ENCODE data around the gene SENP3. TPM values are rescaled to one million over a fixed set of nuclear protein-coding genes. Genes with fewer than 3 reads are reported as not detected.
"Not testable (repeated sequence)": the region's sequence is repeated elsewhere in the genome, so short reads cannot be mapped to it uniquely, and the experiment has no call there.

Gene SENP3
- total RNA-seq, 2 experiments from 2014 or later = 50.8 to 53.2 TPM

GRCh38 chr17:7589204-7589868, 27.6 kb downstream of the SENP3 start:
- no peaks in the 10 kb centered on the region for H3K9me3 Mint-ChIP-seq
- H3K27me3 Mint-ChIP-seq = no peaks in the 10 kb centered on the region
- ChIA-PET POLR2A (interaction anchor here (1.2 to 1.6 kb wide), 4 partner anchors 9 to 104 kb away, joined by 3 to 9 read pairs (median 4); no protein-coding TSS in a partner anchor), CTCF (interaction anchor here (0.5 to 7.7 kb wide), 26 partner anchors 9 to 684 kb away, joined by 3 to 57 read pairs (median 5); partner anchors contain the start of genes CD68, FXR2, SAT2 and SENP3)
- intact Hi-C loops (cut with micrococcal nuclease) = no loop called here
- no peak overlapping the region for H3K4me3 Mint-ChIP-seq
- no peak overlapping the region for H3K27ac Mint-ChIP-seq
- DNase-seq = peak; percentile 74
- peaks cover 10% of the 10 kb centered on the region for H3K4me1 Mint-ChIP-seq (ENCODE audit: low read depth)
- peaks cover 35% of the 10 kb centered on the region for H3K36me3 Mint-ChIP-seq

GRCh38 chr17:7589891-7590691, 28.4 kb downstream of the SENP3 start, which contains the start of gene SOX15:
Gene SOX15, minus strand, starts transcription at chr17:7590094. Its CDS starts 418 bp downstream, at chr17:7589676.
- POLR2A ChIA-PET = interaction anchor here (1.2 to 1.6 kb wide), 3 partner anchors 9 to 105 kb away, joined by 3 to 9 read pairs (median 4); no protein-coding TSS in a partner anchor
- Mint-ChIP-seq H3K36me3 (peaks cover 36% of the 10 kb centered on the region), H3K9me3 (no peaks in the 10 kb centered on the region), H3K4me3 (no peak within 1 kb of the TSS), H3K4me1 (ENCODE audit: low read depth) (peaks cover 5% of the 10 kb centered on the region), H3K27me3 (no peaks in the 10 kb centered on the region), H3K27ac (no peak within 1 kb of the TSS)
- peak; percentile 11 for DNase-seq
- intact Hi-C loops (cut with micrococcal nuclease) = no loop called here
- CTCF ChIA-PET = interaction anchor here (0.5 to 7.7 kb wide), 27 partner anchors 10 to 869 kb away, joined by 3 to 57 read pairs (median 5); partner anchors contain the start of genes CD68, FXR2, SAT2 and SENP3

- CTCF ChIA-PET = interaction anchor here (0.5 to 2.6 kb wide), 5 partner anchors 24 to 868 kb away, joined by 3 to 28 read pairs (median 14); partner anchors contain the start of gene FXR2
Observed at GRCh38 chr17:7590743-7591142, 29.0 kb downstream of the SENP3 start.

GRCh38 chr17:7591596-7591995, 29.9 kb downstream of the SENP3 start:
- intact Hi-C loops (cut with micrococcal nuclease) = no loop called here
- Mint-ChIP-seq H3K4me3 (no peak overlapping the region), H3K9me3 (no peaks in the 10 kb centered on the region), H3K36me3 (peaks cover 48% of the 10 kb centered on the region), H3K27ac (no peak overlapping the region), H3K4me1 (ENCODE audit: low read depth) (no peaks in the 10 kb centered on the region), H3K27me3 (no peaks in the 10 kb centered on the region)
- DNase-seq = no peak
- CTCF ChIA-PET = no interaction called here
- POLR2A ChIA-PET = no interaction called here

More at GRCh38 chr17:7590743-7591142, 29.0 kb downstream of the SENP3 start:
- no peaks in the 10 kb centered on the region for H3K27me3 Mint-ChIP-seq
- H3K4me3 Mint-ChIP-seq = no peak overlapping the region
- H3K27ac Mint-ChIP-seq = no peak overlapping the region
- peaks cover 43% of the 10 kb centered on the region for H3K36me3 Mint-ChIP-seq
- H3K4me1 Mint-ChIP-seq (ENCODE audit: low read depth) = peaks cover 1% of the 10 kb centered on the region
- no peak for DNase-seq
- POLR2A ChIA-PET = no interaction called here
- H3K9me3 Mint-ChIP-seq = no peaks in the 10 kb centered on the region
- intact Hi-C loops (cut with micrococcal nuclease) = no loop called here

- Mint-ChIP-seq H3K27me3 (no peaks in the 10 kb centered on the region), H3K36me3 (peaks cover 50% of the 10 kb centered on the region), H3K4me1 (ENCODE audit: low read depth) (no peaks in the 10 kb centered on the region), H3K9me3 (no peaks in the 10 kb centered on the region), H3K27ac (no peak overlapping the region), H3K4me3 (no peak overlapping the region)
- DNase-seq = no peak
- CTCF ChIA-PET = no interaction called here
- intact Hi-C loops (cut with micrococcal nuclease) = no loop called here
- POLR2A ChIA-PET = interaction anchor here (1.2 kb wide), 1 partner anchor 9 kb away, joined by 4 read pairs; the partner anchor contains the start of gene MPDU1
Observed at GRCh38 chr17:7592422-7593021, 30.8 kb downstream of the SENP3 start.

- ChIA-PET POLR2A (interaction anchor here (1.2 kb wide), 1 partner anchor 10 kb away, joined by 4 read pairs; the partner anchor contains the start of gene MPDU1), CTCF (interaction anchor here (0.9 kb wide), 1 partner anchor 78 kb away, joined by 3 read pairs; no protein-coding TSS in a partner anchor)
- Mint-ChIP-seq H3K27ac (no peak overlapping the region), H3K4me1 (ENCODE audit: low read depth) (no peaks in the 10 kb centered on the region), H3K36me3 (peaks cover 45% of the 10 kb centered on the region), H3K4me3 (no peak overlapping the region), H3K9me3 (no peaks in the 10 kb centered on the region), H3K27me3 (no peaks in the 10 kb centered on the region)
- DNase-seq = no peak
- intact Hi-C loops (cut with micrococcal nuclease) = no loop called here
Observed at GRCh38 chr17:7593296-7593695, 31.6 kb downstream of the SENP3 start.

- H3K36me3 Mint-ChIP-seq = peaks cover 51% of the 10 kb centered on the region
- H3K4me1 Mint-ChIP-seq (ENCODE audit: low read depth); H3K27me3 Mint-ChIP-seq; POLR2A ChIA-PET; DNase-seq; H3K27ac Mint-ChIP-seq; CTCF ChIA-PET; H3K4me3 Mint-ChIP-seq; H3K9me3 Mint-ChIP-seq; intact Hi-C loops (cut with micrococcal nuclease): not testable (repeated sequence)
Observed at GRCh38 chr17:7597561-7597960, 35.8 kb downstream of the SENP3 start.

- Mint-ChIP-seq H3K4me3 (no peak overlapping the region), H3K27ac (no peak overlapping the region), H3K27me3 (no peaks in the 10 kb centered on the region), H3K36me3 (peaks cover 36% of the 10 kb centered on the region), H3K4me1 (ENCODE audit: low read depth) (peaks cover 15% of the 10 kb centered on the region), H3K9me3 (no peaks in the 10 kb centered on the region)
- intact Hi-C loops (cut with micrococcal nuclease) = no loop called here
- POLR2A ChIA-PET = no interaction called here
- CTCF ChIA-PET = interaction anchor here (1.0 kb wide), 1 partner anchor 9 kb away, joined by 3 read pairs; no protein-coding TSS in a partner anchor
- DNase-seq = no peak
Observed at GRCh38 chr17:7606280-7606679, 44.6 kb downstream of the SENP3 start.

- intact Hi-C loops (cut with micrococcal nuclease) = no loop called here
- peaks cover 13% of the 10 kb centered on the region for H3K36me3 Mint-ChIP-seq
- no peak for DNase-seq
- peaks cover 37% of the 10 kb centered on the region for H3K4me1 Mint-ChIP-seq (ENCODE audit: low read depth)
- no peaks in the 10 kb centered on the region for H3K27me3 Mint-ChIP-seq
- no peak overlapping the region for H3K4me3 Mint-ChIP-seq
- no peak overlapping the region for H3K27ac Mint-ChIP-seq
- CTCF ChIA-PET = interaction anchor here (5.5 kb wide), 1 partner anchor 77 kb away, joined by 38 read pairs; the partner anchor contains the start of genes TP53 and WRAP53
- POLR2A ChIA-PET = no interaction called here
- no peaks in the 10 kb centered on the region for H3K9me3 Mint-ChIP-seq
Observed at GRCh38 chr17:7610641-7611040, 48.9 kb downstream of the SENP3 start.

- Mint-ChIP-seq H3K9me3 (no peaks in the 10 kb centered on the region), H3K36me3 (peaks cover 5% of the 10 kb centered on the region), H3K27me3 (no peaks in the 10 kb centered on the region), H3K4me1 (ENCODE audit: low read depth) (peaks cover 35% of the 10 kb centered on the region), H3K27ac (no peak overlapping the region), H3K4me3 (no peak overlapping the region)
- intact Hi-C loops (cut with micrococcal nuclease) = no loop called here
- no peak for DNase-seq
- ChIA-PET CTCF (interaction anchor here (1.6 to 5.5 kb wide), 2 partner anchors 23 to 76 kb away, joined by 6 to 38 read pairs; partner anchors contain the start of genes TP53 and WRAP53), POLR2A (interaction anchor here (3.8 kb wide), 1 partner anchor 75 kb away, joined by 31 read pairs; the partner anchor contains the start of gene TP53)
Observed at GRCh38 chr17:7611635-7612293, 50.0 kb downstream of the SENP3 start.

GRCh38 chr17:7612294-7612640, 50.5 kb downstream of the SENP3 start:
- H3K4me3 Mint-ChIP-seq = no peak overlapping the region
- intact Hi-C loops (cut with micrococcal nuclease) = no loop called here

More at GRCh38 chr17:7612294-7612640, 50.5 kb downstream of the SENP3 start:
- Mint-ChIP-seq H3K27ac (no peak overlapping the region), H3K9me3 (no peaks in the 10 kb centered on the region), H3K27me3 (no peaks in the 10 kb centered on the region), H3K4me1 (ENCODE audit: low read depth) (peaks cover 35% of the 10 kb centered on the region), H3K36me3 (peaks cover 5% of the 10 kb centered on the region)
- POLR2A ChIA-PET = interaction anchor here (3.8 kb wide), 1 partner anchor 74 kb away, joined by 31 read pairs; the partner anchor contains the start of gene TP53
- CTCF ChIA-PET = interaction anchor here (1.6 to 5.5 kb wide), 2 partner anchors 23 to 75 kb away, joined by 6 to 38 read pairs; partner anchors contain the start of genes TP53 and WRAP53
- DNase-seq = no peak
